GM12872 (cell line): ENCODE data around the gene SCUBE1.

ENCODE experiments used
- TF ChIP-seq, protein P1 (sequence below): IDR thresholded peaks from 3 replicates; pipeline ENCODE4 v1.5.1; 2011; ENCODE audit warnings: low read depth, mild to moderate bottlenecking, low read length, moderate library complexity; ENCODE audit not compliant: insufficient read depth

SCUBE1 gene

DNA sequence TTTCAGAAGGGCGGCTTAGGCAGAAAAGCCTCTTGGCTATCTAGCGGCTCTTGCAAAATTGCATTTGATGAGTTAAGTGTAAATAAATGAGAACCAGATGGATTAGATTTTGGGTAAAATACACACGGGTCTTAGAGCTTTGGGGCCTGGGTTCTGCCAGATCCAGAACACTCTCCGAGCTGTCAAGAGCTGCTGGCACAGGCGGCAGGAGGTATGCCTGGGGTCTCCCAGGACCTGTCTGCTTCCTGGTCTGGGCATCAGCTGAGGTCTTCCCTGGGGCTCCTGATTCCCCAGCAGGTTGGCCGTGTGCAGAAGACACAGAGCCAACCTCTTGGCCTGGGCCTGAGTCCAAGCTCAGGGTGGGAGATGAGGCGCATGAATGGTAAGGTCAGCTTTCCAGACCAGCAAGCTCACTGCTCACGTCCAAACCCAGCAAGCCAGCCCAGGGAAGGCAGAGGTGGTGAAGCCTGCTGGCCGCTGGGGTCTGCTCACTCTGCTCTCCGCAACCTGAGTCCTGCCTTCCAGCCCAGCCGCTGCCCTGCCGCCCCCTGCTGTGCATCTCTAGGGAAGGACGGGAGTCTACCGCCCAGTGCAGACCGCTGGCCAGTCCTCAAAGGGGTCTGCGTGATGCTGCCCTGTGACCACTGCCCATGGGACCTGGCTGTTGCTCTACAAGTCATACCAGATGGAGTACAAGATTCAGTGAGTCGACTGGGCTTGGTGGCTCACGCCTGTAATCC lies 44.9 kb downstream of the SCUBE1 start:
- TF ChIP-seq, protein P1, sequence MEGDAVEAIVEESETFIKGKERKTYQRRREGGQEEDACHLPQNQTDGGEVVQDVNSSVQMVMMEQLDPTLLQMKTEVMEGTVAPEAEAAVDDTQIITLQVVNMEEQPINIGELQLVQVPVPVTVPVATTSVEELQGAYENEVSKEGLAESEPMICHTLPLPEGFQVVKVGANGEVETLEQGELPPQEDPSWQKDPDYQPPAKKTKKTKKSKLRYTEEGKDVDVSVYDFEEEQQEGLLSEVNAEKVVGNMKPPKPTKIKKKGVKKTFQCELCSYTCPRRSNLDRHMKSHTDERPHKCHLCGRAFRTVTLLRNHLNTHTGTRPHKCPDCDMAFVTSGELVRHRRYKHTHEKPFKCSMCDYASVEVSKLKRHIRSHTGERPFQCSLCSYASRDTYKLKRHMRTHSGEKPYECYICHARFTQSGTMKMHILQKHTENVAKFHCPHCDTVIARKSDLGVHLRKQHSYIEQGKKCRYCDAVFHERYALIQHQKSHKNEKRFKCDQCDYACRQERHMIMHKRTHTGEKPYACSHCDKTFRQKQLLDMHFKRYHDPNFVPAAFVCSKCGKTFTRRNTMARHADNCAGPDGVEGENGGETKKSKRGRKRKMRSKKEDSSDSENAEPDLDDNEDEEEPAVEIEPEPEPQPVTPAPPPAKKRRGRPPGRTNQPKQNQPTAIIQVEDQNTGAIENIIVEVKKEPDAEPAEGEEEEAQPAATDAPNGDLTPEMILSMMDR: no peak

DNA sequence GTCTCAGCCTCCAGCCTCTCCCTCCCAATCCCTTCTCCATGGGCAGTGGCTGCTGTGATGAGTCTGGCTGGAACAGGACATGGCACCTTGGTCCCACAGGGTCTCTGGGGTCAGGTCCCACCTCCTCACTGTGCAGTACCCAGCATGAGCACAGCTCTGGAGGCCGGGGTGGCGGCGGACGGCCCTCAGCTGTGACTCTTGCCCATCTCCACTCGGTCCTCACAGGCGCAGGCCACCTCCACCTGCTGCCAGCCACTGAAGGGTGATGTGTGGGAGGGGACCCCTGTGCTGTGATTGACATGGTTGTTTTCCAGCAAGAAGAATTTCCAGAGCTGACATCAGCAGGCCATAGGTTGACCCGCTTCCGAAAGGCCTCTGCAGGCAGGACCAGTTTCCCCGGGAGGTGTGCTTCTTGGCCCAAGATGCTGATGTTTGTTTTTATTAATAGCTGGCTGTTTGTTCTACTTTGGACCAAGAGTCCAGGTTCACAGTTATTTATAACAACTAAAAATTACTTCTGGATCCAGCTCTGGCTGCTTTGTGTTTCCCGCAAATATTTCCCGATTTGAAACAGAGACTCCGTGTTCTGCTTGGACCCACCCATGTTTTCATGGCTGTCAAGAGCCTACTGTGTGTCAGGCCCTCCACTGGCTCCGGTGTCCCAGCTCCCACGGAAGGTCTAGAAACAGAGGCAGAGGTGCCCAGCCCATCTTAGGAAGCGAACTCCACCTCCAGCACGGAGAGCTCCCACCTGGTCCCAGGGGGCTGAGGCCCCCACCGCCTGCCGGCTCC lies 45.7 kb downstream of the SCUBE1 start:
- TF ChIP-seq, protein P1: no peak

DNA sequence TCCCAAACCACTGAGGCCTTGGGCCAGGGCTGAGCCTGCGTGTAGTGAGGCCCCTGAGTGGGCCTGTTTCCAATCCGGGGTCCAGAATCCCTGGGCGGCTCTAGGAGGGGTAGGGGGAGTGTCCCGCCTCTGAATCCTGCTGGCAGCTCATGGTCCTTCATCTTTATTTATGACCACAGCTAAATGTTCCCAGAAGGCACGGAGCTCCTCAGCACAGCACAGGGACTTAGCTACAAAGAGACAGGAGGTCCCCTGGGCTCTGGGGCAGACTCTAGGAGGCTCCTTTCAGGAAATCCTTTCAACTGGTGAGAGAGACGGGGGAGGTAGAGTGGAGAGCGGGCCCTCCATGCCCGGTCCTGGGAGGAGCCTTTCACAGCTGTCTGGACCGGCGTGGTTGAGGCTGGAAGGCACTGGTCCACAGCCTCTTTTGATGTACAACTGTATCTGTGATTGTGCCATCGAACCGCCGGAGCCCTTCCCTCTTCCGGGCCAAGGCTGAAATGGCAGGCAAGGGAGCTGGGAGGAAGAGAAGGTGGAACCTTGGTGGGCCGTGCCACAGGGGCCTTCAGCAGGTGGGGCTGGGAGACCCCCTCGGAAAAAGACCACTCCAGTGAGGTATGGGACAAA lies 46.8 kb downstream of the SCUBE1 start:
- TF ChIP-seq, protein P1: no peak

DNA sequence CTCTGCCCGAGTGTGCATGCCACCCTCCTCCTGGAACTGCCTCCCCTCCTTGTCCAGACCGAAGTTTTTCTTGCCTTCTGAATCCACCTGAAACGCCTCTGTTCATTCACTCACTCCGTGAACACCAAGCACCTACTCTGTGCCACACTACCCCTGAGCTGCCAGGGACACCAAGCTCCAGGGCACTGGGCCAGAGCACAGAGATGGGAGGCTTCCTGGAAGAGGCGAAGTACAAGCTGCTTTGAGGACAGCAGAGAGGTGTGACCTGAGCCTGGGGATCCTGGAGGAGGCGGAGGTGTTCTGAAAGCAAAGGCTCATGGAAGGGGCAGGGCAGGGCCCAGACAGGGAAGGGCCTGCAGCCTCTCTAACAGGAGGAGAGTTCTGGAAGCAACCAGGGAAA lies 47.5 kb downstream of the SCUBE1 start:
- TF ChIP-seq, protein P1: no peak

DNA sequence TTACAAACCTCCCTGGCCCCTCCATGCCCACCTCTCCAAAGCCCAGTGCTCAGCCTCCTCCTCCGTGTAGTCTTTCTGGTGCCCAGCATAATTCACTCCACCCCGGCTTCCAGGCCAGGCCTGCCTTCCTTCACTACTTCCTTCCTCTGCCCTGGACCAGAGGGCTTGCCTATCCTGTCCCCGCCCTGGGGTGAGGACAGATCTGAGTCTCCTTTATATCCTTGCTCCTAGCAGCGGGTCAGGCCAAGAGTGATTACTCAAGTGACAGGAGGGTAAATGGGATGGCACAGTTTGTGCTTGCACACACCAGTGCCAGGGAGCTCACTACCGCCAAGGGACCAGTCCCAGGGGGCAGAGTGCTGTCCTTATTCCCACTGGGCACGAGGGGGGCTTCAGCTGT lies 48.0 kb downstream of the SCUBE1 start:
- TF ChIP-seq, protein P1: no peak

DNA sequence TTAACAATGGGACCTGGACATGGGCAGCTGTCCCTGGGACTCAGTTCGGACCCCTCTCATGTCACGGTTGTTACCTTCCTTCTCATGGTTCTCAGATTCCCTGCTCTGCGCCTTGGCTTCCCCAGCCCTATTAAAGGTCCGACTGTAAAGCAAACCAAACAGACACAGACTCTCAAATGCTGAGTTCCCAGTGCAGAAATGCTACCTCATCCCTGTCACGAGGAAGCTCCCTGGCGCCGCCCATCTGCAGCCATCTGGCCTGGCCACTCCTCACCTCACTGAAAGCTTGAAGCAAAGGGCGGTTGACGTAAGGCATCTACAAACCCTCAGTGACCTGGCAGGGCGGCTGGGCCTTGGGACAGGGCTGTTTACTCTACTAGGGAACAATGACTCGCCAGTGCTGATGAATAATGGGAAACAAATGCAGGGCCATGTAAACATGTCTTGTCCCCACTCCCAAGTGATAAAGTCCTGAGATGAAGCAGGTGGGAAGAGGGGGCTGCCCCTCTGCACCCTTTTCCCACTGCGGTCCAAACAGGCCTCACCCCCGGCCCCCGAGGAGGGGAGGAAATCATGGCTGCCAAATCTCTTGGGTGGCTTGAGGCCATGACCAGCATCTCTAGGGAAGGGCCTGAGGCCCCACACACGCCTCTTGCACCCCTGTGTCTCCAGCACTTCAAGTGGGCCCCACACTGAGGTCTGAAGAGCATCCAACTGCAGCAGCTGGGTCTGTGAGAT lies 49.3 kb downstream of the SCUBE1 start:
- TF ChIP-seq, protein P1: no peak

DNA sequence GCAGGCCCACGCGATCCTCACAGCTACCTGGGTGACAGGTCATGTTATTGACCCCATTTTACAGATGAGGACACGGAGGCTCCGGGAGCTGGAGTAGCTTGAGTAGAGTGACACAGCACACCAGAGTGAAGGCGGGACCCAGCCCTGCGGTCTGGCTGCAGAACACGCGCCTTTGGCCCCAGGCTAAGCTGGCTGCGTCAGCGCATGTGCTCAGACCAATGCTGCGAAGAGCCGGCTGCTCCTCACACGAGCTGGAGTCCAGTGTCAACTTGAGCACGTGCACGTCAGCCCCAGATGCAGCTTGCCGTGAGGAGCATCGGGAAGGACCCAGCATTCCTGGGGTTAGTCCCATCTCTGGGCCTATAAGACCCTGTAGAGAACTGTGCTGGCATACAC lies 49.9 kb downstream of the SCUBE1 start:
- TF ChIP-seq, protein P1: no peak
